GM18526 (cell line): Measurements from ENCODE around the gene SF3B1.

ENCODE experiments used
- POLR2A ChIP-seq: IDR thresholded peaks from 3 replicates; pipeline ENCODE4 v1.6.1; 2011; ENCODE audit not compliant: insufficient read length; ENCODE audit errors: extremely low read depth

The SF3B1 gene

DNA sequence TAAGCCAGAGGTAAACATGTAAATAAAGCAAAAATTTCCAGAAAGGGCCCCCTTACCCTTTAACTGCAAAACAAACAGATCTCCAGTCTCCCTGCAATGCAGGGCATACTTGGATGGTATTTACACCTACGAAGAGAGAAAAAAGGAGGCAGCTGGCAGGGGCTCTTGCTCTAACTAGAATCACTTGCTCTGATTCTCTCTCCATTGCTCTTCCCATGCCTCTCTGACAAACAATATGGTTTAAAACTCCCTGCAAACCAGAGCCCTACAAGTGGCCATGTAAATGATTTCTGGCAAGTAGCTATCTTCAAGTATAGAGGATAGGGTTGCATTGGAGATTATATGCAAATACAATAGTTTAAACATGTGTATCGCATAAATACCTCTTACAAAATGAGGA lies 35.9 kb downstream of the SF3B1 start:
- no peak for TF ChIP-seq POLR2A

DNA sequence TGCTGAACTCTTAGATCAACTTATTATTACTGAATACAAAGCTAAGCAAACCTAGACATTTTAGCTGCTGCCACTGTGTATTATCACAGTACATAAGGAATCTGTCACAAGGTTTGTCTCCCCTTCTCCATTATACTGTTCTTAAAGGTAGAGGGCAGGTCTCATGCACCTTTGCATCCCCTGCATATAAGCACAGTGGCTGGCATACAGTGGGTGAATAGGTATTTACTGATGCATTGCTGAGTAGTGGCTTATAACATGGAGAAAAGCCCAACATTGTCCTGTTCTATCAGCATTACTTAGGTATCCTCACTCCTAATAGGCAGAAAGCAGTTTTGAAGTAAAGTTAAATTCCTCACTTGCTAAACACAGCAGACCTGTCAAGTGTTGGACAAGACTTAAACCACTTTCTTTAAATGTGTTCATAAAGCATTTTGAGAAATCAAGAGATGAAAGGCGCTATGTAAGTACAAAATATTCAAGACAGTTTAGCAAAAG lies 43.6 kb downstream of the SF3B1 start:
- no peak for TF ChIP-seq POLR2A

DNA sequence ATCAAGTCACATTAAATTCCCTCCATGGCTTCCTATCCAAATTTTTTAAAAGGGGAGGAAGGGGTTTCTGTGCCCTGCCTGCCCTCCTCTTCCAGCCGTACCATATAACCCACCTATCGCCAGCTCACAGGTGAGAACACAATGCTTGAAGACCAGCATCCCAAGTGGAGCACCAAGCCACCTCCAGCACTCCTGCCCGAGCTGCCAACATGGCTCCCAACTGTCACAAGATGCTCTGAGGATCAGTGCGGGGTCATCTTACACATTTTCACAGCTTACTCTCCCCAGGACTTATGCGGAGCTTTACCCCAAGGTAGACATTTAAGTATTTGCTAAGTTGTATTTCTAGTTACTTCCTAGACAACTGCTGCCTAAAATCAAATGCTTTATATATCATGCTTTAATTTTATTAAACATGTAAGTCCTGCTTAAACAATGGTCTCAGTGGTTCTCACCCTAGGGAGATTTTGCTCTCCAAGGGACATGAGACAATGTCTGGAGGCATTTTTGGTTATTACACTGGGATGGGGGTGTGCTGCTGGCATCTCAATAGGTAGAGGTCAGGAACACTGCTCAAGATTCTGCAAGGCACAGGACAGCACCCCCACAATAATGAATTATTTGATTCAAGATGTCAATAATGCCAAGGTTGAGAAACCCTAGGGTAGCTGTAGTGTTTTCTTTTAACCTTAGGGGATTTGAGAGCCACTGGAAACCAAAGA lies 45.8 kb downstream of the SF3B1 start:
- no peak for TF ChIP-seq POLR2A

GRCh38 chr2:197387179-197387578 lies 47.6 kb downstream of the SF3B1 start:
- no peak for TF ChIP-seq POLR2A

DNA sequence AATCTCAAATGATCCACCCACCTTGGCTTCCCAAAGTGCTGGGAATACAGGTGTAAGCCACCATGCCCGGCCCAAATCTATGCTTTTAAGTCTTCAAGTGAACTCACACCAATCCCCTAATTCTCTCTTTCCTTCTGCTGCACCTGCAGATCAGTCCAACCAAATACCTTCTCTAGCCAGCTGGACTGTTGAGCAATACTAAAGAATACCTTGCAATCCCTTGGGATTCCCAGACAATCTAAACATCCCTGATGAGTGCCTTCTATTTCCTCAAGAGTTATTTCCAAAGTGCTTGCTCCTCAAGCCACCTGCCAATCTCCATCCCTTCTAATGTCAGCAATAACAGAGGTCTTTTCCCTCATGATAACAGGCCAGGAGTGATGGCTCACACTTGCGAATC lies 48.6 kb downstream of the SF3B1 start:
- no peak for TF ChIP-seq POLR2A

GRCh38 chr2:197383825-197384224 lies 51.0 kb downstream of the SF3B1 start:
- no peak for TF ChIP-seq POLR2A

GRCh38 chr2:197381641-197382040 lies 53.2 kb downstream of the SF3B1 start:
- TF ChIP-seq POLR2A, result no peak

DNA sequence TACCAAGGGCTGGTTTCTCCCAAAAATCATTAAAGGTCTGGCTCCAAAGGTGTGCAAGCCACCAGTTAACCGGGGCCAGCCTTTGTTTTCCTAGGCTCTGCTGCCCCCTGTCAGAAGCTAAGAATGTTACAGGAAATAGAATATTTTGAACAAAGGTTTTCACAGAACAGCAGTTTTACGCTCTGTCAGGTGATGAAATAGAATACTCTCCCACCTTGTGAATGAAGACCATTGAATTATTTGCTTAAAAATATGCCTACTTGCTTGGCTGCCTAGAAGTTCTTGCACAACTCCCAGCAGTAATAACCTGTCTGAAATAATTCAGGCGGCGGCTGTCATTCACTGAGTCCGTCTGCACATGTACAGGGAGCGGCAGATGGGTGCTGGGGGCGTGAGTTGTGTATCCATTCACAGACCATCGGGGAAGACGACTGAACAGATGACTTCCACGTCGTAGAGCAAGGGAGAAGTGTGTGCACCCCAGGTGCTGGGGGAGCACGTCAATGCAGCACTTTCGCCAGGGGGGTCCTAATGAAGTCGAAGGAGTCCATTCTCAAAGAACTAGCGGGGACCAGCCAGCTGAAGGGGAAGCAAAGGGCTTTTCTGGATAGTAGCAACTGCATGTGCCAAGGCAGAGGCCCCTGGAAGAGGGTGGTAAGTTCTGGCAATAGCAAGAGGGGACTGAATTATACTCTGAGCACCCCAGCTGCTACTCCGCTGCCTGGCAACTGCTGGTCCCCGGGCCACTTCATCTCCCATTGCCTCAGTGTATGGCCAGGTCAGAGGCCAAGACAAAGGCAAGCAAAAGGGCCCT lies 56.1 kb downstream of the SF3B1 start:
- TF ChIP-seq POLR2A, result no peak

GRCh38 chr2:197378086-197378485 lies 56.7 kb downstream of the SF3B1 start:
- TF ChIP-seq POLR2A, result no peak

DNA sequence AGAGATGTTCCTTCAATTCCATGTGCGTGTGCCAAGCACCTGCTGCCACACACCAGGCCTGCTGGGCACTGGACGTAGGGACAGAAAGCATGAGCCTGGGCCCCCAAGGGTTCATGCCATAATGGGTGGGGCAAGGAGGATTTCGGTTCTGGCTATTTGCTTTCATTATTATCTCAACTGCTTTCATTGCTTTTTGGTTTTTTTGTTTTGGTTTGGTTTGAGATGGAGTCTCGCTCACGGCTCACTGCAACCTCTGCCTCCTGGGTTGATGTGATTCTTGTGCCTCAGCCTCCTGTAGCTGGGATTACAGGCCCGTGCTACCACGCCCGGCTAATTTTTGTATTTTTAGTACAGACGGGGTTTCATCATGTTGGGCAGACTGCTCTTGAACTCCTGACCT lies 57.2 kb downstream of the SF3B1 start:
- TF ChIP-seq POLR2A, result no peak

GRCh38 chr2:197372592-197372991 lies 62.2 kb downstream of the SF3B1 start:
- TF ChIP-seq POLR2A, result no peak

GRCh38 chr2:197369933-197370320 lies 64.9 kb downstream of the SF3B1 start:
- TF ChIP-seq POLR2A, result no peak

DNA sequence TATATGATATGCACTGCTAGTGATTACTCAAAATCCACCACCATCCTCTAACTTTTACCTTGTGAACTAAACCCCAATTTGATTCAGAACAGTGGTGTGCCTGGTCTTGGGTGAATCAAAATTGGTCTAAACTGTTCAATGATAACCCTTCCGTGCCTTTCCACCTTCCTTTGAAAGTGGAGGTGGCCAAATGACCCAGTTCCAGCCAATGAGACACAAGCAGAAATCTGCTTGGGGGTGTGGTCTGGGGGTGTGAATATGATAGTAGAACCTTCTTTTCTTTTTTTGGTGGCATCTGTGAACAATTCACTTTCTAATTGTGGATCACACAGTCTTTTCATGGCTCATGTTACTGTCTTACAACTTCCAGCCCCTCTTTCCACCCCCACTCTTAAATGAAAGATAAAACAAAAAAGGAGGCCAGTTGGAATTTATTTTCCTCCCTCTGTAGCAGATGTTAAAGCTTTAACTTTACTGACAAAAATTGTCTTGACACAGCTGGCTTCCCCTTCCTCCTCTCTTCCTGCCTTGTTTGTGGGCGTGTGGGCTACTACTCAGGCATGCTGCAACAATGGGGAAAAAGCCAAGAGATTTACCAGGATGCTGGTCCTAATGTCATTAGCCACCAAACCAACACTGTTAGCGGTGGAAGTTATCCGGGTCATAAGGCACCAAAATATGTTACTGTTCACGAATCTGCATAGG lies 65.4 kb downstream of the SF3B1 start:
- TF ChIP-seq POLR2A, result no peak

DNA sequence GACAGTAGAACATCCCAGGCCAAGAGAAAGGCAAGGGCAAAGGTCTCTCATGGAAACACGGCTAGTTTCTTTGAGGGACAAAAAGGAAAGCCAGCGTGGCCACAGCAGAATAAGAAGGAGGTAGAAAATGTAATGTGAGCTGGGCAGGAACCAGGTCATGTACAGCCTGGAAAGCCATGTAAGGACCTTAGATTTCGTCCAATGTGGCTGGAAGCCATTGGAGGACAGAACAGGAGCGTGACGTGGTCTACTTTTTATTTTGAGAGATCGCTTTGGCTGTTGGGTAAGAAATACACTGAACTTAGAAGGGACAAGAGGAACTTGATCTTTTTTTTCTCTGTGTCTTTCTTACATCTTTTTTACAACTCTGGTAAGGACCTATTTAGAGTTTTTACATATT lies 66.4 kb downstream of the SF3B1 start:
- no peak for TF ChIP-seq POLR2A

- TF ChIP-seq POLR2A, result no peak
Observed at GRCh38 chr2:197363998-197364397, 70.8 kb downstream of the SF3B1 start.

DNA sequence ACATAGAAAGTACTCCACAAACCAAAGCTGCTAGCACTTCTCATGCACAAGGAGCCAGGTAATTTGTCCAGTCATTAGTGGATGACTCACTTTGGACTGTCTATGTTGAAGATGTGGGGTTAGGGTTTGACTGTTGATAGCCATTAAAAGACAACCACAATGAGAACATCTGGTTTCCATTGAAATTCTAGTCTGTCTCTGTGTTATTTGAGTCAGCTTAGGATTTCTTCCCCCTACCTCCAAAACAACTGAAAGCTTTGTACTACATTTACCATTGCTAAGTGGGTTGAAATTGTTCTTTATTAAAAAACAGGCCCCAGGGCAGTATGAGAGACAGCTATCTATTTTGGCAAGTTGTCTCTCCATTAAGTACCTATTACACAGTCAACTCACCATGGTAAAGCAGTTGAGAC lies 74.1 kb downstream of the SF3B1 start:
- no peak for TF ChIP-seq POLR2A
